K562 (cell line): ENCODE data around the gene ACAT1. TPM values are rescaled to one million over a fixed set of nuclear protein-coding genes. Genes with fewer than 3 reads are reported as not detected.
A peak's percentile ranks its signal among the peaks of the same experiment; 100 is the strongest.

Source experiments
- ATAC-seq: fragments of 200-7000 bp; cut with Tn5 transposase; 3 replicates; pipeline ENCODE4 v1.9.1; 2020; ENCODE audit warnings: moderate library complexity
- BruUV-seq: library from RNA; stranded (reverse); fragments of 400-500 nt; replicated peaks from 2 replicates; lab custom pipeline; 2021; lab: Mats Ljungman, UMichigan
- CTCF ChIA-PET: fragments of 300-600 bp; formaldehyde crosslinking; extraction: SDS; loops from one replicate; lab custom pipeline; 2021; ENCODE audit warnings: low intra/inter-chr PET ratio; lab: Yijun Ruan, JAX
- POLR2A ChIA-PET: fragments of 300-600, 350-650 bp; sonication (Branson Sonifier 250); formaldehyde crosslinking; extraction: SDS; loops from one replicate; lab custom pipeline; 2021; ENCODE audit warnings: antibody characterized with exemption, inconsistent platforms; lab: Yijun Ruan, JAX
- DNase-seq, 4 experiments: peaks; one replicate each; pipeline versions ENCODE4 v3.0.0 to v3.0.0-alpha.2; 2011 to 2018; ENCODE audit warnings: low spot score in 3 of 4, mixed read lengths in 3 of 4; ENCODE audit errors: extremely low read depth in 1 of 4
- FAIRE-seq: peaks from 2 replicates; lab custom pipeline; 2011; peaks lifted over from hg19 to GRCh38; lab: Jason Lieb, UNC
- H2AFZ ChIP-seq: 2 replicates; pipeline ENCODE4 v1.6.0; 2011; ENCODE audit warnings: low read depth, low read length, control low read depth, inconsistent platforms
- H3K27ac ChIP-seq: fragments of 200-600 bp; 3 replicates; pipeline ENCODE4 v1.8.0; 2011; ENCODE audit warnings: low read depth, mild to moderate bottlenecking, control low read depth, inconsistent platforms, low read length, moderate library complexity, mixed read lengths; ENCODE audit errors: extremely low read depth
- H3K27me3 ChIP-seq, 2 experiments: fragments of 300-600 bp in 1 of 2; 2 replicates in 1 of 2; 3 replicates in 1 of 2; pipeline versions ENCODE4 v1.6.0 to v1.8.0; 2011; ENCODE audit warnings: inconsistent platforms in 2 of 2, low read length in 2 of 2, mild to moderate bottlenecking in 1 of 2, mixed read lengths in 1 of 2, moderate library complexity in 1 of 2; ENCODE audit not compliant: control insufficient read depth in 2 of 2, insufficient read depth in 2 of 2
- H3K36me3 ChIP-seq: fragments of 300-600 bp; 3 replicates; pipeline ENCODE4 v1.8.0; 2011; ENCODE audit warnings: mild to moderate bottlenecking, low read length, inconsistent platforms; ENCODE audit not compliant: control insufficient read depth, insufficient read depth
- H3K4me1 ChIP-seq, 2 experiments: fragments of 200-600 bp in 1 of 2; replicated peaks in 1 of 2; 2 replicates in 1 of 2; 3 replicates in 1 of 2; pipeline versions ENCODE4 v1.5.1 to v1.8.0; 2011; ENCODE audit warnings: inconsistent platforms in 2 of 2, low read length in 2 of 2, mild to moderate bottlenecking in 1 of 2, mixed read lengths in 1 of 2, moderate library complexity in 1 of 2; ENCODE audit not compliant: control insufficient read depth in 2 of 2, insufficient read depth in 2 of 2
- H3K4me2 ChIP-seq: 2 replicates; pipeline ENCODE4 v1.6.1; 2011; ENCODE audit warnings: low read length, control low read depth, inconsistent platforms, mixed read lengths; ENCODE audit not compliant: insufficient read depth
- H3K4me3 ChIP-seq: fragments of 200-600 bp; sonication (generic), shearing (Covaris generic); 2 replicates; pipeline ENCODE4 v1.5.1; 2016; ENCODE audit warnings: control low read depth, inconsistent platforms
- H3K79me2 ChIP-seq: fragments of 200-600 bp; 3 replicates; pipeline ENCODE4 v1.8.0; 2011; ENCODE audit warnings: low read length, inconsistent platforms; ENCODE audit not compliant: control insufficient read depth, insufficient read depth
- H3K9ac ChIP-seq, 2 experiments: 2 replicates each; pipeline versions ENCODE4 v1.6.0 to v1.6.1; 2011; ENCODE audit warnings: low read depth in 2 of 2, low read length in 2 of 2, control low read depth in 1 of 2, inconsistent platforms in 1 of 2, mild to moderate bottlenecking in 1 of 2, mixed read lengths in 1 of 2; ENCODE audit not compliant: insufficient read depth in 1 of 2
- H3K9me1 ChIP-seq: one replicate; pipeline ENCODE4 v1.6.0; 2011; ENCODE audit warnings: inconsistent platforms, mild to moderate bottlenecking, low read length, moderate library complexity; ENCODE audit not compliant: control insufficient read depth, insufficient read depth
- H3K9me3 ChIP-seq: replicated peaks from 2 replicates; pipeline ENCODE4 v1.5.1; 2011; ENCODE audit warnings: low read depth, low read length, inconsistent platforms; ENCODE audit not compliant: control insufficient read depth, insufficient read depth
- H4K20me1 ChIP-seq: replicated peaks from 2 replicates; pipeline ENCODE4 v1.6.1; 2011; ENCODE audit warnings: low read length, inconsistent platforms, mixed read lengths; ENCODE audit not compliant: control insufficient read depth, insufficient read depth
- CHAMP1 ChIP-seq: fragments of 450-650 bp; IDR thresholded peaks from 2 replicates; pipeline ENCODE4 v1.6.1; 2016; ENCODE audit warnings: mild to moderate bottlenecking
- HMG20A ChIP-seq: fragments of 450-650 bp; formaldehyde crosslinking; conservative IDR thresholded peaks from 2 replicates; pipeline ENCODE4 v1.4.0; 2020; ENCODE audit warnings: mild to moderate bottlenecking, mixed read lengths
- ZBTB33 ChIP-seq: sonication (generic); formaldehyde crosslinking; IDR thresholded peaks from 2 replicates; pipeline ENCODE4 v1.8.1; 2023; ENCODE audit warnings: mild to moderate bottlenecking, missing genetic modification reagents
- WGBS: fragments of 100-300 bp; shearing (Covaris generic); methylation state at CpG from one replicate; pipeline ENCODE4 v1.1.6; 2016; ENCODE audit warnings: low coverage, mixed read lengths; ENCODE audit not compliant: insufficient coverage; ENCODE audit errors: missing lambda C conversion rate; 5-methylcytosine and 5-hydroxymethylcytosine counted together
- in situ Hi-C: fragments of 300-500 bp; cut with MboI; formaldehyde crosslinking; loops from 4 replicates; pipeline ENCODE4 v1.15.0; 2018; ENCODE audit warnings: inconsistent platforms, mixed read lengths
- intact Hi-C: fragments of 100-400 bp; cut with micrococcal nuclease; formaldehyde crosslinking; loops from 2 replicates; pipeline ENCODE4 v1.14.2; 2022
- polyA plus RNA-seq, 8 experiments: library from polyadenylated mRNA; depleted of rRNA in 4 of 8; stranded (reverse) in 5 of 8; unstranded in 3 of 8; fragments of >200 nt; fragmentation: Nextera tagmentation in 2 of 8; fragmentation: Illumina TruSeq in 1 of 8; extraction: Ambion mirVana in 2 of 8; extraction: Trizol in 1 of 8; gene quantifications; 2 replicates each; pipeline versions ENCODE4 v1.2.1 to v1.2.3, GENCODE V29; 2011 to 2014; ENCODE audit warnings: inconsistent platforms in 1 of 8, missing spikeins in 1 of 8
- total RNA-seq, 7 experiments: library from RNA; depleted of rRNA in 6 of 7; stranded (reverse); fragments of >200 nt in 6 of 7; fragmentation: Illumina TruSeq in 2 of 7; extraction: Trizol in 2 of 7; gene quantifications; 2 replicates each; pipeline versions ENCODE4 v1.2.1 to v1.2.3, GENCODE V29; 2011 to 2021; ENCODE audit warnings: low replicate concordance in 1 of 7

The ACAT1 gene
- total and polyA plus RNA-seq, 9 of the 15 experiments (the other 6 are each of a cell fraction or from before 2014, with no cell fraction given): 65.1 to 204 (median 104) TPM

GRCh38 chr11:108125096-108125495 is 3.7 kb downstream of the ACAT1 start:
- peaks cover 29 to 30% of the 10 kb centered on the region in 2 experiments; a peak in 4 of 5 replicates for H3K4me1 ChIP-seq
- WGBS: 54% methylated on average over 5 of the region's 5 CpGs
- H3K9me3 ChIP-seq: no peaks in the 10 kb centered on the region
- no peak for DNase-seq
- in situ Hi-C loops (no loop called here), intact Hi-C loops (loop anchor here (2.0 to 10.0 kb wide), 2 partner anchors 24 to 370 kb away; partner anchors contain the start of gene POGLUT3)
- H3K9me1 ChIP-seq: no peaks in the 10 kb centered on the region
- H3K4me3 ChIP-seq: no peak overlapping the region
- no peak overlapping the region for H3K4me2 ChIP-seq
- H3K79me2 ChIP-seq: peaks cover 59% of the 10 kb centered on the region
- ChIA-PET POLR2A (no interaction called here), CTCF (no interaction called here)
- H3K9ac ChIP-seq: no peak overlapping the region
- H3K27me3 ChIP-seq: no peaks in the 10 kb centered on the region
- no TSS peak for BruUV-seq
- FAIRE-seq: no peak
- TF ChIP-seq ZBTB33 (peak; percentile 68), HMG20A (no peak), CHAMP1 (no peak)
- peak overlapping the region; percentile 5; the same call in 1 of the 3 replicates for H3K27ac ChIP-seq
- ATAC-seq: no peak
- H2AFZ ChIP-seq: no peak overlapping the region
- H3K36me3 ChIP-seq: peaks cover 19% of the 10 kb centered on the region; the same call in 2 of the 3 replicates
- H4K20me1 ChIP-seq: 0 out of 2 replicates have a peak, but pooled peaks cover 3% of the 10 kb centered on the region
